ENCODE measurements around the gene FARP2. TPM values are rescaled to one million over a fixed set of nuclear protein-coding genes. Genes with fewer than 3 reads are reported as not detected.

FARP2 gene
- total and polyA plus RNA-seq, 2 donors (not counting 1 experiment from before 2014, with no cell fraction given), result 28.2 to 41.0 TPM

GRCh38 chr2:241425368-241425767 is 69.3 kb downstream of the FARP2 start:
- TF ChIP-seq EZH2 (IDR thresholded peaks at IDR 0.05; ENCODE audit: low read length, missing control alignments) (no peak), CTCF (conservative IDR thresholded peaks at IDR 0.05 in 1 of 2, IDR thresholded peaks at IDR 0.05 in 1 of 2; ENCODE audit: low read depth in 1 of 2, low read length in 2 of 2) (no peak)
- no peaks in the 10 kb centered on the region for H3K4me1 ChIP-seq (ENCODE audit: control insufficient read depth, extremely low read depth, insufficient read depth, low read length)
- H3K79me2 ChIP-seq (ENCODE audit: control insufficient read depth, insufficient read depth, low read length), result no peaks in the 10 kb centered on the region
- H3K4me3 ChIP-seq (replicated peaks in 1 of 4; ENCODE audit: control extremely low read depth in 1 of 4, insufficient read depth in 1 of 4, low read depth in 3 of 4, low read length in 4 of 4), result no peak overlapping the region
- H3K36me3 ChIP-seq (ENCODE audit: control insufficient read depth, insufficient read depth, low read length), result no peaks in the 10 kb centered on the region
- no peak overlapping the region for H2AFZ ChIP-seq (ENCODE audit: low read length)
- no peak for DNase-seq (ENCODE audit: low read depth in 2 of 2)
- H3K9me3 ChIP-seq (ENCODE audit: control insufficient read depth, insufficient read depth, low read depth, low read length), result no peaks in the 10 kb centered on the region
- H4K20me1 ChIP-seq (ENCODE audit: control insufficient read depth, extremely low read depth, insufficient read depth, low read length), result no peaks in the 10 kb centered on the region
- no peak overlapping the region for H3K4me2 ChIP-seq (ENCODE audit: extremely low read depth, insufficient read depth, low read length)
- no peak overlapping the region for H3K27ac ChIP-seq (ENCODE audit: insufficient read depth, low read length)
- H3K9ac ChIP-seq (ENCODE audit: insufficient read depth, low read length), result no peak overlapping the region
- H3K27me3 ChIP-seq (ENCODE audit: control insufficient read depth, insufficient read depth, low read length), result no peaks in the 10 kb centered on the region

- Histone ChIP-seq H3K4me3 (replicated peaks in 1 of 4; ENCODE audit: control extremely low read depth in 1 of 4, insufficient read depth in 1 of 4, low read depth in 3 of 4, low read length in 4 of 4) (no peak overlapping the region), H3K36me3 (ENCODE audit: control insufficient read depth, insufficient read depth, low read length) (peaks cover 2% of the 10 kb centered on the region)
Measured at GRCh38 chr2:241430178-241430577, 74.1 kb downstream of the FARP2 start.

GRCh38 chr2:241432824-241433448 is 76.9 kb downstream of the FARP2 start:
- Histone ChIP-seq H3K4me1 (ENCODE audit: control insufficient read depth, extremely low read depth, insufficient read depth, low read length) (no peaks in the 10 kb centered on the region), H4K20me1 (ENCODE audit: control insufficient read depth, extremely low read depth, insufficient read depth, low read length) (no peaks in the 10 kb centered on the region), H3K9ac (ENCODE audit: insufficient read depth, low read length) (no peak overlapping the region), H3K9me3 (ENCODE audit: control insufficient read depth, insufficient read depth, low read depth, low read length) (no peaks in the 10 kb centered on the region), H3K4me3 (replicated peaks in 1 of 4; ENCODE audit: control extremely low read depth in 1 of 4, insufficient read depth in 1 of 4, low read depth in 3 of 4, low read length in 4 of 4) (no peak overlapping the region), H3K36me3 (ENCODE audit: control insufficient read depth, insufficient read depth, low read length) (peaks cover 2% of the 10 kb centered on the region), H3K27me3 (ENCODE audit: control insufficient read depth, insufficient read depth, low read length) (no peaks in the 10 kb centered on the region), H3K27ac (ENCODE audit: insufficient read depth, low read length) (no peak overlapping the region), H3K79me2 (ENCODE audit: control insufficient read depth, insufficient read depth, low read length) (no peaks in the 10 kb centered on the region), H2AFZ (ENCODE audit: low read length) (no peak overlapping the region), H3K4me2 (ENCODE audit: extremely low read depth, insufficient read depth, low read length) (no peak overlapping the region)
- DNase-seq (ENCODE audit: low read depth in 2 of 2), result no peak
- TF ChIP-seq EZH2 (IDR thresholded peaks at IDR 0.05; ENCODE audit: low read length, missing control alignments), result no peak
- TF ChIP-seq CTCF (conservative IDR thresholded peaks at IDR 0.05 in 1 of 2, IDR thresholded peaks at IDR 0.05 in 1 of 2; ENCODE audit: low read depth in 1 of 2, low read length in 2 of 2), result no peak

More at GRCh38 chr2:241430178-241430577, 74.1 kb downstream of the FARP2 start:
- no peaks in the 10 kb centered on the region for H3K27me3 ChIP-seq (ENCODE audit: control insufficient read depth, insufficient read depth, low read length)
- H3K4me1 ChIP-seq (ENCODE audit: control insufficient read depth, extremely low read depth, insufficient read depth, low read length), result no peaks in the 10 kb centered on the region
- no peak overlapping the region for H3K27ac ChIP-seq (ENCODE audit: insufficient read depth, low read length)
- no peaks in the 10 kb centered on the region for H4K20me1 ChIP-seq (ENCODE audit: control insufficient read depth, extremely low read depth, insufficient read depth, low read length)
- DNase-seq (ENCODE audit: low read depth in 2 of 2), result no peak
- H3K9ac ChIP-seq (ENCODE audit: insufficient read depth, low read length), result no peak overlapping the region
- no peaks in the 10 kb centered on the region for H3K79me2 ChIP-seq (ENCODE audit: control insufficient read depth, insufficient read depth, low read length)
- TF ChIP-seq CTCF (conservative IDR thresholded peaks at IDR 0.05 in 1 of 2, IDR thresholded peaks at IDR 0.05 in 1 of 2; ENCODE audit: low read depth in 1 of 2, low read length in 2 of 2) (no peak), EZH2 (IDR thresholded peaks at IDR 0.05; ENCODE audit: low read length, missing control alignments) (no peak)
- H3K4me2 ChIP-seq (ENCODE audit: extremely low read depth, insufficient read depth, low read length), result no peak overlapping the region
- H3K9me3 ChIP-seq (ENCODE audit: control insufficient read depth, insufficient read depth, low read depth, low read length), result no peaks in the 10 kb centered on the region
- no peak overlapping the region for H2AFZ ChIP-seq (ENCODE audit: low read length)
